GM12878 (cell line): ENCODE measurements around the gene SELPLG.
"Not testable (repeated sequence)": the region's sequence is repeated elsewhere in the genome, so short reads cannot be mapped to it uniquely, and the experiment has no call there.

Source experiments
- CREB1 ChIP-seq: IDR thresholded peaks from 2 replicates; pipeline ENCODE4 v1.6.1; 2012; ENCODE audit warnings: low read depth, mild to moderate bottlenecking, inconsistent platforms
- MYC ChIP-seq: IDR thresholded peaks from 2 replicates; pipeline ENCODE4 v1.6.1; 2011; ENCODE audit warnings: mild to moderate bottlenecking, low read length, moderate library complexity, inconsistent platforms; ENCODE audit not compliant: insufficient read depth, insufficient replicate concordance, insufficient read length, severe bottlenecking
- POLR2A ChIP-seq: IDR thresholded peaks from 2 replicates; pipeline ENCODE4 v1.6.1; 2011; ENCODE audit warnings: low read depth, mild to moderate bottlenecking, low read length
- POLR2AphosphoS5 ChIP-seq: IDR thresholded peaks from 2 replicates; pipeline ENCODE4 v1.6.1; 2011; ENCODE audit warnings: mild to moderate bottlenecking, low read length, inconsistent platforms
- RFX5 ChIP-seq: IDR thresholded peaks from 2 replicates; pipeline ENCODE4 v1.6.1; 2011; ENCODE audit warnings: low read depth, low read length, improper control_type of control experiment
- SIN3A ChIP-seq: IDR thresholded peaks from 2 replicates; pipeline ENCODE4 v1.6.1; 2012; ENCODE audit warnings: low read depth, low read length, improper control_type of control experiment
- TAF1 ChIP-seq: IDR thresholded peaks from 2 replicates; pipeline ENCODE4 v1.6.1; 2011; ENCODE audit warnings: mild to moderate bottlenecking, low read depth, low read length, borderline replicate concordance
- ZSCAN29 ChIP-seq: fragments of 450-650 bp; IDR thresholded peaks from 2 replicates; pipeline ENCODE4 v1.6.1; 2017; ENCODE audit warnings: mild to moderate bottlenecking, moderate library complexity
- TF ChIP-seq, protein P1 (sequence below), 3 experiments: IDR thresholded peaks in 2 of 3; conservative IDR thresholded peaks in 1 of 3; 2 replicates each; pipeline ENCODE4 v1.5.1; 2011; ENCODE audit warnings: low read depth in 3 of 3, low read length in 3 of 3, mild to moderate bottlenecking in 3 of 3, control low read depth in 2 of 3, moderate library complexity in 2 of 3, inconsistent platforms in 1 of 3, mixed read lengths in 1 of 3; ENCODE audit not compliant: control insufficient read depth in 2 of 3, insufficient read depth in 1 of 3; ENCODE audit errors: extremely low read depth in 1 of 3
- TF ChIP-seq, protein P2 (sequence below): IDR thresholded peaks from 2 replicates; pipeline ENCODE4 v1.6.1; 2011; ENCODE audit warnings: borderline replicate concordance, low read depth, mild to moderate bottlenecking, moderate library complexity, low read length; ENCODE audit not compliant: insufficient read depth, poor library complexity, severe bottlenecking
- TF ChIP-seq, protein P3 (sequence below): fragments of 450-650 bp; IDR thresholded peaks from 2 replicates; pipeline ENCODE4 v1.6.1; 2017; ENCODE audit warnings: mild to moderate bottlenecking, low read depth, inconsistent platforms; ENCODE audit not compliant: poor library complexity, severe bottlenecking

DNA sequence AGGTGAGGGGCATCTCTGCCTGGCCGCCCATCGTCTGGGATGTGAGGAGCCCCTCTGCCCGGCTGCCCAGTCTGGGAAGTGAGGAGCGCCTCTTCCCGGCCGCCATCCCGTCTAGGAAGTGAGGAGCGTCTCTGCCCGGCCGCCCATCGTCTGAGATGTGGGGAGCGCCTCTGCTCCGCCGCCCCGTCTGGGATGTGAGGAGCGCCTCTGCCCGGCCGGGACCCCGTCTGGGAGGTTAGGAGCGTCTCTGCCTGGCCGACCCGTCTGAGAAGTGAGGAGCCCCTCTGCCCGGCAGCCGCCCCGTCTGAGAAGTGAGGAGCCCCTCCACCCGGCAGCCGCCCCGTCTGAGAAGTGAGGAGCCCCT, 22.1 kb upstream of the SELPLG start:
- TF ChIP-seq TAF1, MYC, SIN3A, CREB1, POLR2AphosphoS5, ZSCAN29, RFX5, POLR2A: not testable (repeated sequence)
- TF ChIP-seq, protein P1, sequence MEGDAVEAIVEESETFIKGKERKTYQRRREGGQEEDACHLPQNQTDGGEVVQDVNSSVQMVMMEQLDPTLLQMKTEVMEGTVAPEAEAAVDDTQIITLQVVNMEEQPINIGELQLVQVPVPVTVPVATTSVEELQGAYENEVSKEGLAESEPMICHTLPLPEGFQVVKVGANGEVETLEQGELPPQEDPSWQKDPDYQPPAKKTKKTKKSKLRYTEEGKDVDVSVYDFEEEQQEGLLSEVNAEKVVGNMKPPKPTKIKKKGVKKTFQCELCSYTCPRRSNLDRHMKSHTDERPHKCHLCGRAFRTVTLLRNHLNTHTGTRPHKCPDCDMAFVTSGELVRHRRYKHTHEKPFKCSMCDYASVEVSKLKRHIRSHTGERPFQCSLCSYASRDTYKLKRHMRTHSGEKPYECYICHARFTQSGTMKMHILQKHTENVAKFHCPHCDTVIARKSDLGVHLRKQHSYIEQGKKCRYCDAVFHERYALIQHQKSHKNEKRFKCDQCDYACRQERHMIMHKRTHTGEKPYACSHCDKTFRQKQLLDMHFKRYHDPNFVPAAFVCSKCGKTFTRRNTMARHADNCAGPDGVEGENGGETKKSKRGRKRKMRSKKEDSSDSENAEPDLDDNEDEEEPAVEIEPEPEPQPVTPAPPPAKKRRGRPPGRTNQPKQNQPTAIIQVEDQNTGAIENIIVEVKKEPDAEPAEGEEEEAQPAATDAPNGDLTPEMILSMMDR (IDR thresholded peaks at IDR 0.05 in 2 of 3, conservative IDR thresholded peaks at IDR 0.05 in 1 of 3; ENCODE audit: control insufficient read depth in 2 of 3, extremely low read depth in 1 of 3, insufficient read depth in 1 of 3, low read depth in 3 of 3, low read length in 3 of 3) = not testable (repeated sequence)
- TF ChIP-seq, protein P2, sequence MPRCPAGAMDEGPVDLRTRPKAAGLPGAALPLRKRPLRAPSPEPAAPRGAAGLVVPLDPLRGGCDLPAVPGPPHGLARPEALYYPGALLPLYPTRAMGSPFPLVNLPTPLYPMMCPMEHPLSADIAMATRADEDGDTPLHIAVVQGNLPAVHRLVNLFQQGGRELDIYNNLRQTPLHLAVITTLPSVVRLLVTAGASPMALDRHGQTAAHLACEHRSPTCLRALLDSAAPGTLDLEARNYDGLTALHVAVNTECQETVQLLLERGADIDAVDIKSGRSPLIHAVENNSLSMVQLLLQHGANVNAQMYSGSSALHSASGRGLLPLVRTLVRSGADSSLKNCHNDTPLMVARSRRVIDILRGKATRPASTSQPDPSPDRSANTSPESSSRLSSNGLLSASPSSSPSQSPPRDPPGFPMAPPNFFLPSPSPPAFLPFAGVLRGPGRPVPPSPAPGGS = not testable (repeated sequence)
- TF ChIP-seq, protein P3, sequence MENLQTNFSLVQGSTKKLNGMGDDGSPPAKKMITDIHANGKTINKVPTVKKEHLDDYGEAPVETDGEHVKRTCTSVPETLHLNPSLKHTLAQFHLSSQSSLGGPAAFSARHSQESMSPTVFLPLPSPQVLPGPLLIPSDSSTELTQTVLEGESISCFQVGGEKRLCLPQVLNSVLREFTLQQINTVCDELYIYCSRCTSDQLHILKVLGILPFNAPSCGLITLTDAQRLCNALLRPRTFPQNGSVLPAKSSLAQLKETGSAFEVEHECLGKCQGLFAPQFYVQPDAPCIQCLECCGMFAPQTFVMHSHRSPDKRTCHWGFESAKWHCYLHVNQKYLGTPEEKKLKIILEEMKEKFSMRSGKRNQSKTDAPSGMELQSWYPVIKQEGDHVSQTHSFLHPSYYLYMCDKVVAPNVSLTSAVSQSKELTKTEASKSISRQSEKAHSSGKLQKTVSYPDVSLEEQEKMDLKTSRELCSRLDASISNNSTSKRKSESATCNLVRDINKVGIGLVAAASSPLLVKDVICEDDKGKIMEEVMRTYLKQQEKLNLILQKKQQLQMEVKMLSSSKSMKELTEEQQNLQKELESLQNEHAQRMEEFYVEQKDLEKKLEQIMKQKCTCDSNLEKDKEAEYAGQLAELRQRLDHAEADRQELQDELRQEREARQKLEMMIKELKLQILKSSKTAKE = not testable (repeated sequence)
